Ecto neural progenitor cell (in vitro differentiated cells): ENCODE data around the gene RIN3.

Experiments
- DNase-seq: peaks from one replicate; pipeline ENCODE4 v3.0.0-alpha.2; 2018; ENCODE audit warnings: low spot score

The RIN3 gene

DNA sequence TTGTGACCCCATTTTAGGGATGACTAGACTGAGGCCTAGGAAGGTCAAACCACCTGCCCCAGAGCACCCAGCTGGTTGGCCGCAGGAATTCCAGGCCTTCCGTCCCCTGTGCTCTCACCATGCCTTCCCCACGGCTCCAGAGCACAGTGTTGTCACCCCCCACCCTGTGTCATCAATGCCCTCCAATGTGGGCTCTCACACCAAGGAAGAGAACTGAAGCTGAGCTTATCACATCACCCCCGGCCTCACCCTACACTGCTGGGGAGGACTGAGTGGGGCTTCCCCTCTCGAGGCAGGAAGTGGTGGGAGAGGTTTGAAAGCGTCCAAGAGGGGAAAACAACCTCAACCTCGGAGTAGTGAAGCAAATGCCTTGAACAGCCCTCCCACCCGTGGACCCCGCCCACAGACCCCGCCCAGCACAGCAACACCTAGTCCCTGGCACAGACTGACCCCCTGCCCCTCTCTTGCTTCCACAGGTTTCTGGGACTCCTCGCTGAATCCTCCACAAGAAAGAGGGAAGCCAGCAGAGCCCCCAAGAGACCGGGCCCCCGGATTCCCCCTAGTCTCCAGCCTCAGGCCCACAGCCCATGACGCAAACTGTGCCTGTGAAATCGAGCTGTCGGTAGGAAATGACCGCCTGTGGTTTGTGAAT is 137.7 kb downstream of the RIN3 start:
- no peak for DNase-seq

DNA sequence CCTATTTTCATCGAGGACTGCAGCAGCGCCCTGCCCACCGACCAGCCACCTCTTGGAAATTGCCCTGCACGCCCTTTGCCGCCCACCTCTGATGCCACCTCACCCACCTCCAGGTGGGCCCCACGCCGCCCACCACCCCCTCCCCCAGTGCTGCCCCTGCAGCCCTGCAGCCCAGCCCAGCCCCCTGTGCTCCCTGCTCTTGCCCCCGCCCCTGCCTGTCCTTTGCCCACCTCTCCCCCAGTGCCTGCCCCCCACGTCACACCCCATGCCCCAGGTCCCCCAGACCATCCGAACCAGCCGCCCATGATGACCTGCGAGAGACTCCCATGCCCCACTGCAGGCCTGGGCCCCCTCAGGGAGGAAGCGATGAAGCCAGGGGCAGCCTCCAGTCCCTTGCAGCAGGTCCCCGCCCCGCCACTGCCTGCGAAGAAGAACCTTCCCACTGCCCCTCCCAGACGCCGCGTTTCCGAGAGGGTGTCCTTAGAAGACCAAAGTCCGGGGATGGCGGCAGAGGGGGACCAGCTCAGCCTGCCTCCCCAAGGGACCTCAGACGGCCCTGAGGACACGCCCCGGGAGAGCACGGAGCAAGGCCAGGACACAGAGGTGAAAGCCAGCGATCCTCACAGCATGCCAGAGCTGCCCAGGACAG is 138.3 kb downstream of the RIN3 start:
- DNase-seq: no peak

DNA sequence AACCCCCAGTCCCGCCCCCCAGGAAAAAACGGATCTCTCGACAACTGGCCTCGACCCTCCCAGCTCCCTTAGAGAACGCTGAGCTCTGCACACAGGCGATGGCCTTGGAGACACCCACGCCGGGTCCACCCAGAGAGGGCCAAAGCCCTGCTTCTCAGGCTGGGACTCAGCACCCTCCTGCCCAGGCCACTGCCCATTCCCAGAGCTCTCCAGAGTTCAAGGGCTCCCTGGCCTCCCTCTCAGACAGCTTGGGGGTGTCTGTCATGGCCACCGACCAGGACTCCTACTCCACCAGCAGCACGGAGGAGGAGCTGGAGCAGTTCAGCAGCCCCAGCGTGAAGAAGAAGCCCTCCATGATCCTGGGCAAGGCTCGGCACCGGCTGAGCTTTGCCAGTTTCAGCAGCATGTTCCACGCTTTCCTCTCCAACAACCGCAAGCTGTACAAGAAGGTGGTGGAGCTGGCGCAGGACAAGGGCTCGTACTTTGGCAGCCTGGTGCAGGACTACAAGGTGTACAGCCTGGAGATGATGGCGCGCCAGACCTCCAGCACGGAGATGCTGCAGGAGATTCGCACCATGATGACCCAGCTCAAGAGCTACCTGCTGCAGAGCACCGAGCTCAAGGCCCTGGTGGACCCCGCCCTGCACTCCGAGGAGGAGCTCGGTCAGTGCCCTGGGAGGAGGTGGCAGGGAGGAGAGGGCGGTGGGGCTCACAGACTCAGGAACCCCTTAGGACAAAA is 139.0 kb downstream of the RIN3 start:
- DNase-seq: no peak

- DNase-seq: no peak
Observed at GRCh38 chr14:92653162-92653651, 139.6 kb downstream of the RIN3 start.

- no peak for DNase-seq
Observed at GRCh38 chr14:92654239-92654901, 140.8 kb downstream of the RIN3 start.

- DNase-seq: no peak
Observed at GRCh38 chr14:92655419-92656201, 142.0 kb downstream of the RIN3 start.

GRCh38 chr14:92656306-92657081 is 142.9 kb downstream of the RIN3 start:
- DNase-seq: no peak

DNA sequence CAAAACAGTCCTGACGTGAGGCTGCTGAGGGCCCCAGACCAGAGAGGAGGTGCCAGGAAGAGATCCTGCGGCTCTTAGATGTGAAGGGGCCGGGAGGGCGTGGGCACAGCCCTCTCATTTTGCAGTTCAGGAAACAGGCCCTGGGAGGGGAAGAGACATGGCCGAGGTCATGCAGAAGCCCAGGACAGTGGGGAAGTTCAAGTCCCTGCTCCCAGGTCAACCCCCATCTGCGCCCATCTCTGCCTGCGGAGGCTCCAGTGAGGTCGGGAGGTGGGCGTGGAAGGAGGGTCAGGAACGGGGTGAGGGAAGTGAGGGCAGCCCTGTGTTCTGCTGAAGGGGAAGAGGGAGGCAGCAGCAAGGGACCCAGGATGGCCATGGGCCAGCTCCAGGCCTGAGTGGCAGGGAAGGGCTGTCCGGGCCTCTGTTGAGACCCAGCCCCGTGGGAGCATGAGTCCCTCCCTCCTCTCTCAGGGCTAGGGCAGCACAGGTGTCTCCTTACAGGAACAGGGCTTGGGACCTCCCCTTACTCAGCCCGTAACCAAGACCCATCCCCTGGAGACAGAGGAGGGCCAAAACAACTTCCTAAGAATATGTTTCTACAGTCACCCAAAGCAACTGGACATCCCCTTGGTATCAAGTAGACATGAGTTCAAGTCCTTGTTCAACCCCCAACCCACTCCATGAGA is 144.0 kb downstream of the RIN3 start:
- no peak for DNase-seq

DNA sequence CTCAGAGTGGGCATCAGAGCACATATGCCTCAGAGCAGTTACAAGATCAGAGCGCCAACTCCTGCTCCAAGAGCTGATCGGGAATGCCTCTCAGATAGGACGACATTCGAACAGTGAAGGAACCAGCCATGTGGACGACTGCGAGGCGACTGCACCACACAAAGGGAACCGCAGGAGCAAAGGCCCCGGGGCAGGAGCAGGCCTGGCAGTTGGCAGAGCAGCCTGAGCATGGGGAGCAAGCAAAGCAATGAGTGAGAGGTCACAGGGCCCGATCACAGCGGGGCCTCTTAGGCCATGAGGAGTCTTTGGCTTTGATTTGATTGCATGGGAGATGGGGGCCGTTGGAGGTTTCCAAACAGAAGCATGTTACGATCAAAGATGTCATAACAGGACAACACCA is 144.6 kb downstream of the RIN3 start:
- no peak for DNase-seq

DNA sequence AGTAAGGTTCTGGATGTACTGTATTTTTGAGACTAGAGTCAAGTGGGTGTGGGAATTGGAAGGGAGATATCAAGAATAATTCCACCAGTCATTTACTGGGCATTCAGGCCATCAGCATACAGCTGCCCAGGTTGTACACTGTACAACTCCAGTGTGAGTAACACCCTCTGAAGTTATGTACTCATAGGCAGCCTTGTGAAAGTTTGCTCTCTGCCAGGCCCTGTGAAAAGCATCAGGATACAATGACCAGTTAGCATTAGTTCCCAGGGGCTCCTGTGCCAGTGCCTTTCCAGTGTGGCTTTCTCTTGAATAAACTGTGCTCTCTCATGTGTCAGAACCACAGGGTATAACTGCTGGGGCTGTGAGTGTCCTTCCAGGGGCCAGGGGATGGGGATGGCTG is 145.1 kb downstream of the RIN3 start:
- no peak for DNase-seq

GRCh38 chr14:92659765-92660561 is 146.4 kb downstream of the RIN3 start:
- DNase-seq: no peak

- DNase-seq: no peak
Observed at GRCh38 chr14:92660571-92660970, 147.0 kb downstream of the RIN3 start.

GRCh38 chr14:92663049-92663448 is 149.5 kb downstream of the RIN3 start:
- DNase-seq: no peak

- DNase-seq: no peak
Observed at GRCh38 chr14:92665661-92666110, 152.1 kb downstream of the RIN3 start.

- DNase-seq: no peak
Observed at GRCh38 chr14:92666251-92666650, 152.7 kb downstream of the RIN3 start.

DNA sequence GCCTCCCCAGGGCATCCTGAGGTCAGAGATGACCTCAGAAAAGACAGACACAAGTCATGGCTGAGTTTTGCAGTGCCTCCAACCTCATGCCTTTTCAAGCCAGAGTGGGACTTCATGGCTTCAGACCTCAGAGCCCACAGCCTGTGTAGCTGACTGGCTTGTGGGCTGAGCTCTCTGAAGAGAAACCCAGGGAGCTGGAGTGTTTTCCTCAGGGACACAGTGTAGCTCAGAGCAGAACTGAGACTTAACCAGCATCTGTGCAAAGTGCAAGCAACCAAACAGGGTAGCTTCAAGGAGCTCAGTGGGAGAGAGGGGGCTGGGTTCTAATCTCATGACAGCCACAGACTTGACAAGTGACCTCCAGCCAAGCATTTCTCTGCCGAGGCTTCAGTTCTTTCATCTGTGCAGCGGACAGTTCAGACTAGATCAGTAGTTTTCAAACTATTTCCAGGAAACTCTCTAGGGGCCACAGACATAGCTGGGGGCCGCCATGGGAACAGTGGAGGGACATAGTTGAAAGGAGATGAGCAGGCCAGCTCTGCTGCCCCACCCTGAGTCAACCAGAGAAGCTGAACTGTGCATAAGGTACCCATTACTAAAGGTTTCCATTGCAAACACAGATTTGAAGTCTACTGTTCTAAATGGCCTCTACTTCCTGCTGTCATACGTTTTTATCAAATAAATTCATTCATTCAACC is 154.8 kb downstream of the RIN3 start:
- DNase-seq: no peak

DNA sequence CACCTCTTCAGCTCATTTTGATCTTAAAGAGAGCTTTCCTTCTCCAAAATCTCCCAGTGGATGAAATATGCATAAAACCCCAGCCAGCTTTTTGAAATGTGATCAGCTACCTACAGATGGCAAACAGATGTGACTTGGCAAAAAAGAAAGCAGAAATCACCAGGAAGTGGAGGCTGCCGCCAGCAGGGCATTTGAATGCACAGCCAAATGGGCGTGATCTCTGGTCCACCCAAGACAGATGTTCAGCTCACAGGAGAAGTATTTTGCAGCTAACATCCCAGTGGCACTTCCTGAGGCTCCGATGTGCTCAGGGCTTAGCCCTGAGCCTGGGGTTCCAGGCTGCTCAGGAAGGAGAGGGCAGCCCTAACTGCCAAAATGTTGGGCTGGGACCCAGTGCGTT is 156.6 kb downstream of the RIN3 start:
- no peak for DNase-seq

DNA sequence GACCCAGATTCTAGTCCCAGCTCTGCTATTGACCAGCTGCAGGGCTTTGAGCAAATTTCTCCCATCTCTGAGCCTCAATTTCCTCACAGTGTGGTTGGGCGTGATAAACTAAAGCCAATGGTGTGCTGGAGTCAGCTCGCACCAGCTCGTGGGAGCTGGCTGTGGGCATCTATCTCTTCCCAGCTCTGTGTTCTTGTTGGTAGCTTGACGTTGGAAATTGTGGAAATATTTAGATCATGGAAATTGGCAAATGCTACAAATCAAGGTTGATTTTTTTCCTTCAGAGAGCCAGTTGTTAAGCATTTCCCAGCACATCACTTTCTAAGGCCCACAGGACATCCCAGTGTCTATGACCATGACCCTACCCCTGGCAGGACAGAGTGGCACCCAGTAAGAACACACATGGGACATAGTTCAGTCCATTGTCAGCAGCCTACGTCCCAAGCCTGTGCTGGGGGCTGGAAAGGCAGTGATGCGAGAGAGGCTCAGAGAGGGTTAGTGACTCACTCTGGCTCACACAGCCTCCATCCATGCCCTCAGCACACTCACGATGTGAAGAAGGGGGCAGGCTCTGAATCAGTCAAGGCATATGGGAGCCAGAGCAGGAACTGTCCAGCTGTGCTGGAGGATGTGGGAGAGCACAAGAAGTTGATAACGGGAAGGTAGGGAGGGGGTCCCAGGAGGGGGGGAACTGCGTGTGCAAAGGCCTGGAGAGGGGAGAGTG is 157.2 kb downstream of the RIN3 start:
- no peak for DNase-seq
